Measurements from ENCODE around the gene DNAH9.

Gene DNAH9

DNA sequence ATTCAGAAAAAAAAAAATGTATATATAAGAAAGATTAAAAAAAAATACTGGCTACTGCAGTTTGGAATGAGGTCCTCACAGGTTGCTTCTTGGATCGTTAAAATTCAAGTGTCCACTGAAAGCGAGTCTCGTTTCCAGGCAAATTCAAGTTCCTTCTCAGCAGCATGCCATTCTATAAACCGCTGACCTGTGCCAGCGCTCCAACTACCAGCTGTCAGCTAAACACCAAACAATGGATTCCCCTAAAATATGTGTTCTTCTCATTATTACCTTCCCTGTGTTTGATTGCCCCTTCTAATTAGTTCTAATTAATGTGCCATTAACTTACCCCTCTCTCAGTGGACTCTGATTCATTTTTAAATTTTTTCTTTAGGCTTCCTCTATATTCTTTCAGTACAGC is 92.4 kb downstream of the DNAH9 start:
- DNase-seq, result no peak

- DNase-seq, result no peak
Measured at GRCh38 chr17:11692688-11693087, 94.4 kb downstream of the DNAH9 start.

DNA sequence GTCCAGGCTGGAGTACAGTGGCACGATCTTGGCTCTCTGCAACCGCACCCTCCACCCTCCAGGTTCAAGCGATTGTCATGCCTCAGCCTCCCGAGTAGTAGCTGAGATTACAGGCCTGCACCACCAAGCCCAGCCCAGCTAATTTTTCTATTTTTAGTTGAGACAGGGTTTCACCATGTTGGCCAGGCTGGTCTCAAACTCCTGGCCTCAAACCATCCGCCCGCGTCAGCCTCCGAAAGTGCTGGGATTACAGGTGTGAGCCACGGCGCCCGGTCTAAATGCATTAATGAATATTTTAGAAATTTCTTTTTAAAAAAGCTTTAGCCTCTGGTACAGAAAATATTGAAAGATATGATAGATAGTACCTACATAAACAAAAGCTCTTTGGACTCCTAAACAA is 95.0 kb downstream of the DNAH9 start:
- no peak for DNase-seq

DNA sequence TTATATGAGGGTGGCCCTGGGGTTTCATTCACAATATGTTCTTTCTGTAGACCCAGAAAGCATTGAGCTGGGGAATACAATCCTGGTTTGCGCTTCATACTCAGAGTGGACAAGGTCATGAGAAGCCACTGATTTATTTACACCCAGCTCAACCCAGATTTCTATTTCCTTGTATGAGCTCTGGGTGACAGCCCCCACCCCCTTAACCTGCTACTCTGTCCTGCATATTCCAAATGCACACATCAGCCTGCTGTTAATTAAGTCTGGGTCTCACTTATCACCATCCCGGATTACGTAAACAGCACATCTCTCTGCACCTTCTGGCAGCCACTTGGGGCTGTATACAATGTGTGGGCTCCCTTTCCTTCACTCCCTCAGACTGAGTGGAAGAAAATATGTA is 102.4 kb downstream of the DNAH9 start:
- DNase-seq, result no peak

- DNase-seq, result no peak
Measured at GRCh38 chr17:11701911-11702310, 103.6 kb downstream of the DNAH9 start.

- DNase-seq, result no peak
Measured at GRCh38 chr17:11704041-11704440, 105.8 kb downstream of the DNAH9 start.

DNA sequence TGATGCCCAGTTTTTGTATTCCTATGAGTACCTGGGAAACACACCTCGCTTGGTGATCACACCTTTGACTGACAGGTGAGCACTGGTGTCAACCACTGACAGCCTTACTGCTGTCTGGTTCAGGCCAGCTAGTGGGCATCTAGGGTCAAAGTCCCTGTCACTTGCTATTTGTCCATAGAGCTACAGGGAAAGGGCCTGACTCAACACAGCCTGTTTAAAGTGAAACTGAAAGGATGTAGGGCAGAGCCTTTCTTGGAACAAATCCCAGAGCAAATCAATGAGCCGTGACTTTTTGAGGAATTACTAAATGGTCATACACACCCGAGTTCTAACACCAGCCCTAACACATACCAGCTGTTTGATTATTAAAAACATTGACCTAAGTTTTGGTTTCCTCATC is 106.8 kb downstream of the DNAH9 start:
- no peak for DNase-seq

GRCh38 chr17:11707586-11707985 is 109.3 kb downstream of the DNAH9 start:
- DNase-seq, result no peak

GRCh38 chr17:11712456-11712855 is 114.2 kb downstream of the DNAH9 start:
- DNase-seq, result no peak

DNA sequence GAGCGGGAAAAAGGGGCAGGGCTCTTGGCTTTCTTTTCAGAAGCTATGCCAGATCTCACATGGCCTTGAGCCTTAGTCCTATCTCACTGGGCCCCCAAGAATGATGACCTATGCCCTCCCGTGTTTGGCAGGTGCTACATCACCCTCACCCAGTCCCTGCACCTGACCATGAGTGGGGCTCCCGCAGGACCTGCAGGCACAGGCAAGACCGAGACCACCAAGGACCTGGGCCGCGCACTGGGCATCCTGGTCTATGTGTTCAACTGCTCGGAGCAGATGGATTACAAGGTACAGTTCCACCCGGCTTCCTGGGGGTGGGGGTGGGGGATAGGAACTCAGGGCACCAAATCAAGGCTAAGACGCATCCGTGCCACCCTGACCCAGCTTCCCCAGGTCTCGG is 120.9 kb downstream of the DNAH9 start:
- DNase-seq, result no peak

DNA sequence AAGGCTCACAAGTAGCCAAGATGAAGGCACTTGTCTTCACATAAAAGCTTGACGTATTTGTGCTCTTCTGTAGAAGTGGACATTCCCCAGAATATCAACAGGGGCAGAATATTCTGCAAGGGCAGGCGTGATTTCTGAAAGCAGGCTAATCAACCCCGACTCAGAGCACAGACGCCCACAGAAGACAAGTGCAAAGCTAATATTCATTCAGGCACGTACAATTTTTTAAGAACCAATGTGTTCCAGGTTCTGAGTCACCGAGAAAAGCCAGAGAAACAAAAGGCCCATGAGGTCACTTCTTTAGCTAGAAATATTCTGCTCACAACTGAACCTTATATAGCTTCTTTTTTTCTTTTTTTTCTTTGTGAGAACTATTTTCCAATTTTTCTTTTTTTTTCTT is 121.6 kb downstream of the DNAH9 start:
- no peak for DNase-seq

DNA sequence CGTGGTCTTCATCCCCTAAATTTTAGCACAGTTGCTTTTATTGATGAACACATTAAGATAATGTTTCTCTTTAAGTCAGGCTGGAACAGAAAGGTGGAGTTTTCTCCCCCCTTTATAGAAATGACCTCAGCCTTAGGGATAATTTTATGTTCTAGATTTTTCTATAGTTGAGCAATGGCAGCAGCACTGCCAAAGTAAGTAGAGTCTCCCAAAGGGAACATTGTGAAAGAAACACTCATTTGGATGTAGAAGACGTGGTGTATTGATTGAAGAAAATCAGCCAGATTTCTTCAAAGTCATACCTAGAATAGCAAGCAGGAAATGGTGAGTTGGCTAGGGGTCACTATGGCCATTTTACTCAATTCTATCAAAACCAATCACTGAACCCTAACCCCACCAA is 122.5 kb downstream of the DNAH9 start:
- no peak for DNase-seq

- no peak for DNase-seq
Measured at GRCh38 chr17:11730747-11731146, 132.5 kb downstream of the DNAH9 start.

- no peak for DNase-seq
Measured at GRCh38 chr17:11736613-11737312, 138.5 kb downstream of the DNAH9 start.

DNA sequence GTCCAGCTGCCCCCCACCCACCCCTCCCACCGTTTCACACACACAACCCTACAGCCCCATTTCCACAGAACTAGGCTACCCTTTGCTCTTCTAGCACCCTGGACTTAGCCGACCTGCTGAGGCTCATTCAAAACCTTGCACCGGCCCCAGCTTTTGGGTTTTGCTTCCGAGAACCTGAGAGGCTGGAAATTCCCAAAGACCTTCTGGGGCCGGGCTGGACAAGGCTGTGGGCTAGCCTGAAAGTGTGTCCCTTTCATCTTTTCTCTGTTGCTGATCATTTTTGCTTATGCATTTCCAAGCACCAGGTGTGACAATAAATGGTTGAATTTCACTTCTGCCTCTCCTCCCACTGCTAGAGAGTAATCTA is 139.0 kb downstream of the DNAH9 start:
- no peak for DNase-seq

- DNase-seq, result no peak
Measured at GRCh38 chr17:11738151-11738550, 139.9 kb downstream of the DNAH9 start.

- DNase-seq, result no peak
Measured at GRCh38 chr17:11739351-11739750, 141.1 kb downstream of the DNAH9 start.

DNA sequence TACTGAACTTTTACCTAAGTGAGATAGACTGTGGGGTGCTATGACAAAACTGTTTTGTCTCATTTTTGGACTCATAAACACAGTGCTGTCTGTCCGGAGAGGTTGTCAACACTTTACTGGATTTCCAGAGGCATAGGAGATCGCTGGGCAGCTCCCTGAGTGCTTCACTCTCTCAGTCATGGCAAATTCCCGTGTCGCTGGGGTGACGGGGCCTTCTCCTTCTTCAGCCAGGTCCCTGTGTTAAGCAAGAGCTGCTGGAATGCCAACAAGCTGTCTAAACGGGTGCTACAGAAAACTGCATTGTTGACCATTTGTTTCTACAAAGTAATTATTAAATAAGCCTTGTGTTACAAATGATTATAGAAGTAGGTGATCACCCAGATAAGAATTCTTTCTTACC is 141.6 kb downstream of the DNAH9 start:
- DNase-seq, result no peak

GRCh38 chr17:11742886-11743285 is 144.6 kb downstream of the DNAH9 start:
- no peak for DNase-seq

GRCh38 chr17:11744696-11745095 is 146.4 kb downstream of the DNAH9 start:
- DNase-seq, result no peak

GRCh38 chr17:11747441-11747840 is 149.2 kb downstream of the DNAH9 start:
- DNase-seq, result no peak

- DNase-seq, result no peak
Measured at GRCh38 chr17:11757815-11758214, 159.5 kb downstream of the DNAH9 start.

GRCh38 chr17:11768106-11768505 is 169.8 kb downstream of the DNAH9 start:
- no peak for DNase-seq

DNA sequence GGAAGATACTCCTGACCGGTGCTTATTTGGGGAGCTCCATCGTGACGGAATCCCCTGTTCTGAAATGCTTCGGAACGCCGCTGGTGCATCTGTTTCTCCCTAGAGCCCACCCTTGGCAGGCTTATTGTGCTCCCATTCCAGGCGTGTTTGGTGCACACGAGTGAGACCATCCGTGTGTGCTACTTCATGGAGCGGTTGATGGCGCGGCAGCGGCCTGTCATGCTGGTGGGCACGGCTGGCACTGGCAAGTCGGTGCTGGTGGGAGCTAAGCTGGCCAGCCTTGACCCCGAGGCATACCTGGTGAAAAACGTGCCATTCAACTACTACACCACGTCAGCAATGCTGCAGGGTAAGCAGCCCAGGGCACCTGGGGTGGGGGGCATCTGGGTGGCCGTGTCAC is 170.7 kb downstream of the DNAH9 start:
- DNase-seq, result no peak

GRCh38 chr17:11772031-11772430 is 173.8 kb downstream of the DNAH9 start:
- no peak for DNase-seq

GRCh38 chr17:11779892-11780291 is 181.6 kb downstream of the DNAH9 start:
- no peak for DNase-seq

Measured in left hindlimb (tissue), 1 donor.